ENCODE results near the gene ZNF525.
"Not testable (repeated sequence)": the region's sequence is repeated elsewhere in the genome, so short reads cannot be mapped to it uniquely, and the experiment has no call there.

Gene ZNF525

DNA sequence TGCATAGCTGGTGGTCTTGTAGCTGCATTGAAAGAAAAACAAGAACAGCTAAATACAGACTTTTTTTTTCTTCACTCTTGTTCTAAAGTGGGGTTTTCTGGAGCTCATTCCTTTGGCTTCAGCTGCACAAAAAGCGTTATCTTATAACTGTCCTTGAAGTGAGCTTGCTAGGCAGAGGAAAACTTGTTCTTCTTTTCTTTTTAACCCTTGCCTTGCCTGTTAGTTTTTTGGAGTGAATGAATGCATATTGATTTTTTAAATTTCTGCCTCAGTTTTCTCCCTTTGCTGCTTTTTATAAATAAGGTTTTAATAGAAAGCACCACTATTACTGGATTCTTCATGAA is 31.0 kb downstream of the ZNF525 start:
- H3K9ac ChIP-seq (ENCODE audit: insufficient read length, low read depth) = no peak overlapping the region

DNA sequence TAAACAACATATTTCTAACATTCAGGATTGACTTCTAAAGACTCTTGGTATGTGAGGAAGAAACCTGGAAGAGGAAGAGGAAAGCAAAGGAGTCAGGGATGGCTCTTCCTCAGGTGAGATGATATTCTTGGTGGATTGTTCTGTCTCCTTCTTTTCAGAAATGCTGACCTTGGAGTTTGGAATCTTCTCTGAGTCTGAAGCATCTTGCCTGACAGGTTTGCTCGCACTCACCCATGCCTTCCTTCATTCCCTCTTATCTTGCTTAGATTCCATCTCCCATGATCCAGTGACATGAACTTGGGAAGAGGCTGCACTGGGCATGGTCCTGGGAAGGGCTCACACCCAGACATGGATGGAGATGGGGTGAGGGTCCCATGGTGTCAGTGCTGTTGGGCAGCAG is 32.4 kb downstream of the ZNF525 start:
- not testable (repeated sequence) for H3K9me3 ChIP-seq (ENCODE audit: insufficient read depth, low read length); DNase-seq (ENCODE audit: low read depth, low spot score); H3K4me1 ChIP-seq (ENCODE audit: insufficient read depth, insufficient read length); H3K27me3 ChIP-seq (ENCODE audit: insufficient read depth, insufficient read length); H3K4me3 ChIP-seq (ENCODE audit: insufficient read length, low read depth); H3K9ac ChIP-seq (ENCODE audit: insufficient read length, low read depth)
- peaks cover 28% of the 10 kb centered on the region for H3K36me3 ChIP-seq (ENCODE audit: insufficient read depth, insufficient read length, low read length)

More for the DNA sequence above, 31.0 kb downstream of the ZNF525 start:
- Histone ChIP-seq H3K9me3 (ENCODE audit: insufficient read depth, low read length) (no peaks in the 10 kb centered on the region), H3K36me3 (ENCODE audit: insufficient read depth, insufficient read length, low read length) (peaks cover 20% of the 10 kb centered on the region), H3K27me3 (ENCODE audit: insufficient read depth, insufficient read length) (no peaks in the 10 kb centered on the region), H3K4me1 (ENCODE audit: insufficient read depth, insufficient read length) (no peaks in the 10 kb centered on the region), H3K4me3 (ENCODE audit: insufficient read length, low read depth) (no peak overlapping the region)
- DNase-seq (ENCODE audit: low read depth, low spot score) = no peak
- TF ChIP-seq SUZ12 (IDR thresholded peaks at IDR 0.05; ENCODE audit: extremely low read depth, insufficient read depth, insufficient read length) (no peak), YY1 (IDR thresholded peaks at IDR 0.05; ENCODE audit: insufficient read depth, insufficient read length) (no peak), ZNF274 (IDR thresholded peaks at IDR 0.05; ENCODE audit: low read depth, low read length) (no peak)

- DNase-seq (ENCODE audit: low read depth, low spot score) = no peak
- Histone ChIP-seq H3K9ac (ENCODE audit: insufficient read length, low read depth) (no peak overlapping the region), H3K4me1 (ENCODE audit: insufficient read depth, insufficient read length) (no peaks in the 10 kb centered on the region), H3K27me3 (ENCODE audit: insufficient read depth, insufficient read length) (no peaks in the 10 kb centered on the region), H3K4me3 (ENCODE audit: insufficient read length, low read depth) (no peak overlapping the region), H3K36me3 (ENCODE audit: insufficient read depth, insufficient read length, low read length) (peaks cover 46% of the 10 kb centered on the region), H3K9me3 (ENCODE audit: insufficient read depth, low read length) (peaks cover 67% of the 10 kb centered on the region)
- TF ChIP-seq ZNF274 (IDR thresholded peaks at IDR 0.05; ENCODE audit: low read depth, low read length) (0 out of 2 replicates have a peak, but pooled peaks have one; percentile 40), SUZ12 (IDR thresholded peaks at IDR 0.05; ENCODE audit: extremely low read depth, insufficient read depth, insufficient read length) (no peak)
These were observed 44.1 kb downstream of the ZNF525 start for GRCh38 chr19:53409505-53410204.

DNA sequence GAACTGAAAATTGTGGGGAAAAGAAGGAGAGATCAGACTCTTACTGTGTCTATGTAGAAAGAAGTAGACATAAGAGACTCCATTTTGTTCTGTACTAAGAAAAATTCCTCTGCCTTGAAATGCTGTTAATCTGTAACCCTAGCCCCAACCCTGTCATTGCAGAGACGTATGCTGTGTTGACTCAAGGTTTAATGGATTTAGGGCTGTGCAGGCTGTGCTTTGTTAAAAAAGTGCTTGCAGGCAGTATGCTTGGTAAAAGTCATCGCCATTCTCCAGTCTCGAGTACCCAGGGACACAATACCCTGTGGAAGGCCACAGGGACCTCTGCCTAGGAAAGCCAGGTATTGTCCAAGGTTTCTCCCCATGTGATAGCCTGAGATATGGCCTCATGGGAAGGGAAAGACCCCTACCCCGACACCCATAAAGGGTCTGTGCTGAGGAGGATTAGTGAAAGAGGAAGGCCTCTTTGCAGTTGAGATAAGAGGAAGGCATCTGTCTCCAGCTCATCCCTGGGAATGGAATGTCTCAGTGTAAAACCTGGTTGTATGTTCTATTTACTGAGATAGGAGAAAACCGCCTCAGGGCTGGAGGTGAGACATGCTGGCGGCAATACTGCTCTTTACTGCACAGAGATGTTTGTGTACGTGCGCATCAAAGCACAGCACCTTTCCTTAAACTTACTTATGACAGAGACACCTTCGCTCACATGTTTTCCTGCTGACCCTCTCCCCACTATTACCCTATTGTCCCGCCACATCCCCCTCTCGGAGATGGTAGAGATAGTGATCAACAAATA is 55.2 kb downstream of the ZNF525 start:
- not testable (repeated sequence) for H3K9me3 ChIP-seq (ENCODE audit: insufficient read depth, low read length); DNase-seq (ENCODE audit: low read depth, low spot score); H3K4me1 ChIP-seq (ENCODE audit: insufficient read depth, insufficient read length); H3K4me3 ChIP-seq (ENCODE audit: insufficient read length, low read depth); H3K27me3 ChIP-seq (ENCODE audit: insufficient read depth, insufficient read length); H3K36me3 ChIP-seq (ENCODE audit: insufficient read depth, insufficient read length, low read length); H3K9ac ChIP-seq (ENCODE audit: insufficient read length, low read depth)

- no peaks in the 10 kb centered on the region for H3K27me3 ChIP-seq (ENCODE audit: insufficient read depth, insufficient read length)
- H3K4me1 ChIP-seq (ENCODE audit: insufficient read depth, insufficient read length) = no peaks in the 10 kb centered on the region
- no peak overlapping the region for H3K4me3 ChIP-seq (ENCODE audit: insufficient read length, low read depth)
- peaks cover 3% of the 10 kb centered on the region for H3K36me3 ChIP-seq (ENCODE audit: insufficient read depth, insufficient read length, low read length)
- H3K9ac ChIP-seq (ENCODE audit: insufficient read length, low read depth) = no peak overlapping the region
- H3K9me3 ChIP-seq (ENCODE audit: insufficient read depth, low read length) = no peaks in the 10 kb centered on the region
- DNase-seq (ENCODE audit: low read depth, low spot score) = no peak
- TF ChIP-seq SUZ12 (IDR thresholded peaks at IDR 0.05; ENCODE audit: extremely low read depth, insufficient read depth, insufficient read length) (no peak), YY1 (IDR thresholded peaks at IDR 0.05; ENCODE audit: insufficient read depth, insufficient read length) (no peak), ZNF274 (IDR thresholded peaks at IDR 0.05; ENCODE audit: low read depth, low read length) (no peak)
These were observed 57.0 kb downstream of the ZNF525 start for GRCh38 chr19:53422551-53422950.

GRCh38 chr19:53423074-53423473 is 57.6 kb downstream of the ZNF525 start:
- H3K36me3 ChIP-seq (ENCODE audit: insufficient read depth, insufficient read length, low read length); H3K9me3 ChIP-seq (ENCODE audit: insufficient read depth, low read length); H3K4me1 ChIP-seq (ENCODE audit: insufficient read depth, insufficient read length); DNase-seq (ENCODE audit: low read depth, low spot score); H3K9ac ChIP-seq (ENCODE audit: insufficient read length, low read depth); H3K4me3 ChIP-seq (ENCODE audit: insufficient read length, low read depth); H3K27me3 ChIP-seq (ENCODE audit: insufficient read depth, insufficient read length): not testable (repeated sequence)

DNA sequence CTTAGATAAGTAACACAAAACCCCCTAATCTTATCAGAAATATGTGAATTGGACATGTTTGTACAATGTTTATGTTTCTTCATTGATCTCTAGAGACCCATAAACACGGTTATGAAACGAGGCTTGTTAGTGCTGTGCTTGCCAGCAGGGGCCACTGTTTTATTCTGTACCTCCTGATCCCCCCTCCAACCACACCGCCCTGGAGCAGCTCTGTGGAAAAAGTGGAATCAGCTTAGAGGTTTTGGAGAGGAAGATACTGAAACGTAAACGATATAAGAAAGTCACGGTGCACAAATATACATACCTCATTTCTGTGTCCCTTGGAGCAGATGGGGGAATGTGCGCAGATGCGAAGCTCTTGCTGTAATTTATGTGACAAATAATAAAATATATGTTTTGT is 58.2 kb downstream of the ZNF525 start:
- H3K4me3 ChIP-seq (ENCODE audit: insufficient read length, low read depth); H3K9me3 ChIP-seq (ENCODE audit: insufficient read depth, low read length); H3K4me1 ChIP-seq (ENCODE audit: insufficient read depth, insufficient read length); H3K9ac ChIP-seq (ENCODE audit: insufficient read length, low read depth); H3K27me3 ChIP-seq (ENCODE audit: insufficient read depth, insufficient read length); DNase-seq (ENCODE audit: low read depth, low spot score); H3K36me3 ChIP-seq (ENCODE audit: insufficient read depth, insufficient read length, low read length): not testable (repeated sequence)
